ENCODE measurements around the gene CENPX. TPM values are rescaled to one million over a fixed set of nuclear protein-coding genes. Genes with fewer than 3 reads are reported as not detected.

CENPX gene
- total and polyA plus RNA-seq, 2 of the 13 experiments (the other 11 are each of a cell fraction or from before 2014, with no cell fraction given): 92.7 to 170 TPM

DNA sequence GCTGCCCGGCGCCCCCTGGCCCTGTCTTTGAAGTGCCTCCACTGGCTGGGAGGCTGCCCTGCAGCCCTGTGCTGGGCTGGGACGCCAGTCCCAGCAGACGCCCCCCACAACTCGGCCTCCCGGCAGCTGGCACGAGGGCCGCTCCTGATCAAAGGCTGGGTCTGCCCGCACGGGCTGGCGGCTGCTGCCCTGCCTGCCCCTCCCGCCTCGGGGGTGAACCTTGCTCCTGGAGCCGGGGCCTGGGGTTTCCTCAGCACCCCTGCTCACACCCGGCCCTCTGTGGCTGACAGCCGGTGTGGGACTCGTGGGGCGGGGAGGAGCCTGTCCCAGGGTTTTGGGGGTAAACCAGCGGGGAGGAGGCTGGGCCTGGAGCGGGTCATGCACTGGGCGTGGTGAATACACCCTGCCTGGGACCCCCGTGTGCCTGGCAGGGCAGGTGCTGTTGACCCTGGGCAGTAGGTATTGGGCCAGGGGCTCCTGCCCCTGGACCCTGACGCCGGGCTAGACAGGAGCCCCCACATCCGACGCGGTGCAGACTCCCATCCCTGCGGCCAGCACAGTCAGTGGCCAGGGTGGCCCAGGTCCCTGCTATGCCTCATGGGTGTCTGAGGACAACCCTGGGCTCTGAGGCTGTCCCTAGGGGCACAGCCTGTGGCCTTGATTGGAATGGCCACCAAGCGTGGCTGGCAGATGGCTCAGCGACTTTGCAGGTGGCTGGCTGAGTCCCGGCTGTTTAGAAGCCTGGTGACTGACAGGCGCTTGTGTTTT lies 21.7 kb downstream of the CENPX start (continued):
- TF ChIP-seq, protein P1, sequence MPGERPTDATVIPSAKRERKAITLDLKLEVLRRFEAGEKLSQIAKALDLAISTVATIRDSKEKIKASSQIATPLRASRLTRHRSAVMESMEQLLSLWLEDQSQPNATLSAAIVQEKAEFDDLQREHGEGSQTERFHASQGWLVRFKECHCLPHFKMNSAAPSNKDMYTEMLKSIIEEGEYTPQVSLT (CRISPR knock-in tag; IDR thresholded peaks at IDR 0.05; ENCODE audit: borderline replicate concordance, low read depth): no peak
- TF ChIP-seq SYNCRIP (IDR thresholded peaks at IDR 0.05; ENCODE audit: insufficient read depth, low read depth, low read length): no peak
- peak; percentile 59; the same call in 1 of the 2 replicates for TF ChIP-seq DPF2 (CRISPR knock-in tag; IDR thresholded peaks at IDR 0.05; ENCODE audit: borderline replicate concordance, low read depth)
- TF ChIP-seq ZNF605 (CRISPR knock-in tag; IDR thresholded peaks at IDR 0.05): peak; percentile 87
- no peak for TF ChIP-seq ZSCAN30 (CRISPR knock-in tag; IDR thresholded peaks at IDR 0.05)
- TF ChIP-seq KAT2B (IDR thresholded peaks at IDR 0.05; ENCODE audit: borderline replicate concordance, low read depth, low read length): no peak
- TF ChIP-seq HNRNPUL1 (IDR thresholded peaks at IDR 0.05; ENCODE audit: low read depth, low read length): peak; percentile 94
- TF ChIP-seq FOXK1 (CRISPR knock-in tag; IDR thresholded peaks at IDR 0.05; ENCODE audit: borderline replicate concordance, low read depth): peak; percentile 92
- peak; percentile 82 for TF ChIP-seq KMT2A (CRISPR knock-in tag; IDR thresholded peaks at IDR 0.05)
- peak; percentile 99 for TF ChIP-seq ZBTB7B (CRISPR knock-in tag; IDR thresholded peaks at IDR 0.05)
- TF ChIP-seq ZBTB7A (CRISPR knock-in tag; IDR thresholded peaks at IDR 0.05): peak; percentile 98
- TF ChIP-seq FOXP1 (IDR thresholded peaks at IDR 0.05): 0 out of 2 replicates have a peak, but pooled peaks have one; percentile 8
- TF ChIP-seq FOXP1 (CRISPR knock-in tag; IDR thresholded peaks at IDR 0.05): peak; percentile 69; the same call in 1 of the 2 replicates
- TF ChIP-seq KDM5A (IDR thresholded peaks at IDR 0.05; ENCODE audit: borderline replicate concordance, low read length): no peak; the same call in 1 of the 2 replicates
- peak; percentile 75 for TF ChIP-seq ZNF274 (CRISPR knock-in tag; IDR thresholded peaks at IDR 0.05)
- no peak; the same call in 1 of the 2 replicates for TF ChIP-seq SRY (CRISPR knock-in tag; IDR thresholded peaks at IDR 0.05)
- peak; percentile 31; the same call in 1 of the 2 replicates for TF ChIP-seq XBP1 (CRISPR knock-in tag; IDR thresholded peaks at IDR 0.05)
- peak; percentile 39; the same call in 1 of the 2 replicates for TF ChIP-seq MIER2 (CRISPR knock-in tag; IDR thresholded peaks at IDR 0.05)
- TF ChIP-seq BORCS8-MEF2B (CRISPR knock-in tag; IDR thresholded peaks at IDR 0.05): peak; percentile 91; the same call in 1 of the 2 replicates
- TF ChIP-seq ZNF720 (CRISPR knock-in tag; IDR thresholded peaks at IDR 0.05): peak; percentile 77; the same call in 1 of the 2 replicates
- peak; percentile 91 for TF ChIP-seq MIXL1 (CRISPR knock-in tag; IDR thresholded peaks at IDR 0.05)
- TF ChIP-seq TBX3 (IDR thresholded peaks at IDR 0.05; ENCODE audit: borderline replicate concordance): peak; percentile 92
- TF ChIP-seq MLXIP (CRISPR knock-in tag; IDR thresholded peaks at IDR 0.05; ENCODE audit: borderline replicate concordance): peak; percentile 98
- TF ChIP-seq ASH2L (IDR thresholded peaks at IDR 0.05; ENCODE audit: insufficient read length, low read depth, low read length): peak; percentile 34
- peak; percentile 22; the same call in 1 of the 2 replicates for TF ChIP-seq ZNF773 (CRISPR knock-in tag; IDR thresholded peaks at IDR 0.05; ENCODE audit: borderline replicate concordance)
- TF ChIP-seq ZFAT (CRISPR knock-in tag; conservative IDR thresholded peaks at IDR 0.05): no peak
- TF ChIP-seq ZNF350 (CRISPR knock-in tag; IDR thresholded peaks at IDR 0.05; ENCODE audit: borderline replicate concordance, low read depth): peak; percentile 76
- TF ChIP-seq NONO (IDR thresholded peaks at IDR 0.05): no peak
- TF ChIP-seq NONO (CRISPR knock-in tag; conservative IDR thresholded peaks at IDR 0.05): peak; percentile 92

Data from HepG2 (cell line).